Measurements from ENCODE around the gene AK5.
"Not testable (repeated sequence)": the region's sequence is repeated elsewhere in the genome, so short reads cannot be mapped to it uniquely, and the experiment has no call there.

AK5 gene

GRCh38 chr1:77300566-77300965, 18.7 kb downstream of the AK5 start:
- no peak for DNase-seq (ENCODE audit: low read depth)
- TF ChIP-seq CTCF (conservative IDR thresholded peaks at IDR 0.05; ENCODE audit: control insufficient read depth, insufficient read depth, low read depth, low read length), result no peak
- H3K4me3 ChIP-seq (ENCODE audit: control insufficient read depth, low read depth, low read length), result no peak overlapping the region

- no peak overlapping the region for H3K4me3 ChIP-seq (ENCODE audit: control insufficient read depth, low read depth, low read length)
- no peak for TF ChIP-seq CTCF (conservative IDR thresholded peaks at IDR 0.05; ENCODE audit: control insufficient read depth, insufficient read depth, low read depth, low read length)
- no peak for DNase-seq (ENCODE audit: low read depth)
These were observed 21.6 kb downstream of the AK5 start for GRCh38 chr1:77303387-77303786.

GRCh38 chr1:77308889-77309621, 27.2 kb downstream of the AK5 start:
- H3K4me3 ChIP-seq (ENCODE audit: control insufficient read depth, low read depth, low read length), result no peak overlapping the region
- no peak for DNase-seq (ENCODE audit: low read depth)
- no peak for TF ChIP-seq CTCF (conservative IDR thresholded peaks at IDR 0.05; ENCODE audit: control insufficient read depth, insufficient read depth, low read depth, low read length)

- no peak for TF ChIP-seq CTCF (conservative IDR thresholded peaks at IDR 0.05; ENCODE audit: control insufficient read depth, insufficient read depth, low read depth, low read length)
- DNase-seq (ENCODE audit: low read depth), result no peak
- H3K4me3 ChIP-seq (ENCODE audit: control insufficient read depth, low read depth, low read length), result no peak overlapping the region
These were observed 29.1 kb downstream of the AK5 start for GRCh38 chr1:77310924-77311323.

GRCh38 chr1:77312364-77312763, 30.5 kb downstream of the AK5 start:
- peak; percentile 48 for DNase-seq (ENCODE audit: low read depth)
- not testable (repeated sequence) for H3K4me3 ChIP-seq (ENCODE audit: control insufficient read depth, low read depth, low read length)

- peak; percentile 20 for DNase-seq (ENCODE audit: low read depth)
These were observed 31.7 kb downstream of the AK5 start for GRCh38 chr1:77313491-77313890.

GRCh38 chr1:77316006-77316405, 34.2 kb downstream of the AK5 start:
- H3K4me3 ChIP-seq (ENCODE audit: control insufficient read depth, low read depth, low read length), result no peak overlapping the region
- peak; percentile 30 for DNase-seq (ENCODE audit: low read depth)
- TF ChIP-seq CTCF (conservative IDR thresholded peaks at IDR 0.05; ENCODE audit: control insufficient read depth, insufficient read depth, low read depth, low read length), result no peak

More at GRCh38 chr1:77313491-77313890, 31.7 kb downstream of the AK5 start:
- H3K4me3 ChIP-seq (ENCODE audit: control insufficient read depth, low read depth, low read length), result no peak overlapping the region
- TF ChIP-seq CTCF (conservative IDR thresholded peaks at IDR 0.05; ENCODE audit: control insufficient read depth, insufficient read depth, low read depth, low read length), result peak; percentile 39

All from fibroblast of mammary gland (primary cell).